ENCODE measurements around the gene ERAP2. TPM values are rescaled to one million over a fixed set of nuclear protein-coding genes. Genes with fewer than 3 reads are reported as not detected.

Gene ERAP2
- total RNA-seq, 1 donor from 2014 or later: 6.1 TPM

- DNase-seq (no peak), ATAC-seq (no peak)
- intact Hi-C loops (cut with micrococcal nuclease): no loop called here
Measured at GRCh38 chr5:96884995-96885394, 8.7 kb downstream of the ERAP2 start.

- DNase-seq: no peak
- no peak for ATAC-seq
- intact Hi-C loops (cut with micrococcal nuclease): no loop called here
Measured at GRCh38 chr5:96885518-96886338, 9.4 kb downstream of the ERAP2 start.

- DNase-seq (no peak), ATAC-seq (no peak)
- intact Hi-C loops (cut with micrococcal nuclease): no loop called here
Measured at GRCh38 chr5:96893342-96893741, 17.0 kb downstream of the ERAP2 start.

GRCh38 chr5:96896276-96896675 lies 20.0 kb downstream of the ERAP2 start:
- no peak for DNase-seq
- intact Hi-C loops (cut with micrococcal nuclease): no loop called here
- ATAC-seq: no peak

- DNase-seq: no peak
- no peak for ATAC-seq
Measured at GRCh38 chr5:96896806-96897205, 20.5 kb downstream of the ERAP2 start.

GRCh38 chr5:96901384-96901783 lies 25.1 kb downstream of the ERAP2 start:
- DNase-seq (no peak), ATAC-seq (no peak)
- intact Hi-C loops (cut with micrococcal nuclease): no loop called here

More at GRCh38 chr5:96896806-96897205, 20.5 kb downstream of the ERAP2 start:
- intact Hi-C loops (cut with micrococcal nuclease): no loop called here

- intact Hi-C loops (cut with micrococcal nuclease): no loop called here
- DNase-seq (no peak), ATAC-seq (no peak)
Measured at GRCh38 chr5:96901841-96902240, 25.5 kb downstream of the ERAP2 start.

- DNase-seq (no peak), ATAC-seq (no peak)
- intact Hi-C loops (cut with micrococcal nuclease): no loop called here
Measured at GRCh38 chr5:96902876-96903275, 26.6 kb downstream of the ERAP2 start.

GRCh38 chr5:96903300-96903699 lies 27.0 kb downstream of the ERAP2 start:
- ATAC-seq (no peak), DNase-seq (no peak)
- intact Hi-C loops (cut with micrococcal nuclease): no loop called here

GRCh38 chr5:96904054-96904931 lies 28.0 kb downstream of the ERAP2 start:
- intact Hi-C loops (cut with micrococcal nuclease): no loop called here
- ATAC-seq: no peak
- DNase-seq: no peak

GRCh38 chr5:96905864-96906263 lies 29.6 kb downstream of the ERAP2 start:
- ATAC-seq (no peak), DNase-seq (no peak)
- intact Hi-C loops (cut with micrococcal nuclease): no loop called here

GRCh38 chr5:96909003-96909402 lies 32.7 kb downstream of the ERAP2 start:
- no peak for ATAC-seq
- intact Hi-C loops (cut with micrococcal nuclease): no loop called here
- DNase-seq: no peak

- intact Hi-C loops (cut with micrococcal nuclease): no loop called here
- DNase-seq (no peak), ATAC-seq (no peak)
Measured at GRCh38 chr5:96909435-96909834, 33.1 kb downstream of the ERAP2 start.

GRCh38 chr5:96911139-96911538 lies 34.8 kb downstream of the ERAP2 start:
- intact Hi-C loops (cut with micrococcal nuclease): no loop called here
- ATAC-seq (no peak), DNase-seq (no peak)

GRCh38 chr5:96913233-96913632 lies 36.9 kb downstream of the ERAP2 start:
- intact Hi-C loops (cut with micrococcal nuclease): no loop called here
- no peak for ATAC-seq
- no peak for DNase-seq

- no peak for DNase-seq
- no peak for ATAC-seq
- intact Hi-C loops (cut with micrococcal nuclease): no loop called here
Measured at GRCh38 chr5:96919754-96920197, 43.5 kb downstream of the ERAP2 start.

GRCh38 chr5:96920744-96921355 lies 44.5 kb downstream of the ERAP2 start:
- intact Hi-C loops (cut with micrococcal nuclease): no loop called here
- peak; percentile 59 for ATAC-seq

GRCh38 chr5:96922499-96923244 lies 46.4 kb downstream of the ERAP2 start:
- no peak for ATAC-seq
- intact Hi-C loops (cut with micrococcal nuclease): no loop called here
- no peak for DNase-seq

More at GRCh38 chr5:96920744-96921355, 44.5 kb downstream of the ERAP2 start:
- no peak for DNase-seq

GRCh38 chr5:96924016-96924443 lies 47.7 kb downstream of the ERAP2 start:
- ATAC-seq (peak; percentile 61), DNase-seq (no peak)
- intact Hi-C loops (cut with micrococcal nuclease): no loop called here

Data from left ventricle myocardium superior (tissue), 1 donor.